Measurements from ENCODE around the gene DAP. TPM values are rescaled to one million over a fixed set of nuclear protein-coding genes. Genes with fewer than 3 reads are reported as not detected.

Gene DAP
- total RNA-seq, 2 experiments from 2014 or later = 47.8 to 50.2 TPM

DNA sequence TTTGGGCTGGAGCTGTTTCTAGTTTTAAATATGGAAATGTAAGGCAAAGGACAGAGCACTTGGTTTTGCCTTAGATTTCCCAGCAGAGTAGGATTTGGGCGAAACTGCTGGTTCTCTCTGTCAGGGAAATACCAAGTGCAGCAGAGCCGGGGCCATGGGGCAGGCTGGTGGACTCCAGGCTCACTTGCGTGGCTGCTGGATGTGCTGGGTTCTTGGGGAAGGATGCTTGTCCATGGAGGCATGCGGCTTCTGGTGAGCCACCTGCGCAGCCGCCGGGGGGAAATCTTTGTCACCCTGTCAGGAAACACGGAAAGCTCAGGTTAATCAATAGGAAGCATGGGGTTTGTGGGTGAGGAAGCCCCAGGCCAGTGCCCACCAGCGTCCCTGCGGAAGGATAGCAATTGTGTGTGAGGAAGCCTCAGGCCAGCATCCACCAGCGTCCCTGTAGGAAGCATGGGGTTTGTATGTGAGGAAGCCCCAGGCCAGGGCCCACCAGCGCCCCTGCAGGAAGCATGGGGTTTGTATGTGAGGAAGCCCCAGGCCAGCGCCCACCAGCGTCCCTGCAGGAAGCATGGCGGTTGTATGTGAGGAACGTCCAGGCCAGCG, 80.1 kb downstream of the DAP start:
- DNase-seq (no peak), ATAC-seq (ENCODE audit: low read depth) (no peak)
- Mint-ChIP-seq H3K27me3 (no peaks in the 10 kb centered on the region), H3K4me3 (no peak overlapping the region), H3K27ac (no peak overlapping the region), H3K36me3 (peaks cover 21% of the 10 kb centered on the region), H3K4me1 (no peaks in the 10 kb centered on the region), H3K9me3 (peaks cover 2% of the 10 kb centered on the region)
- POLR2A ChIA-PET = no interaction called here

DNA sequence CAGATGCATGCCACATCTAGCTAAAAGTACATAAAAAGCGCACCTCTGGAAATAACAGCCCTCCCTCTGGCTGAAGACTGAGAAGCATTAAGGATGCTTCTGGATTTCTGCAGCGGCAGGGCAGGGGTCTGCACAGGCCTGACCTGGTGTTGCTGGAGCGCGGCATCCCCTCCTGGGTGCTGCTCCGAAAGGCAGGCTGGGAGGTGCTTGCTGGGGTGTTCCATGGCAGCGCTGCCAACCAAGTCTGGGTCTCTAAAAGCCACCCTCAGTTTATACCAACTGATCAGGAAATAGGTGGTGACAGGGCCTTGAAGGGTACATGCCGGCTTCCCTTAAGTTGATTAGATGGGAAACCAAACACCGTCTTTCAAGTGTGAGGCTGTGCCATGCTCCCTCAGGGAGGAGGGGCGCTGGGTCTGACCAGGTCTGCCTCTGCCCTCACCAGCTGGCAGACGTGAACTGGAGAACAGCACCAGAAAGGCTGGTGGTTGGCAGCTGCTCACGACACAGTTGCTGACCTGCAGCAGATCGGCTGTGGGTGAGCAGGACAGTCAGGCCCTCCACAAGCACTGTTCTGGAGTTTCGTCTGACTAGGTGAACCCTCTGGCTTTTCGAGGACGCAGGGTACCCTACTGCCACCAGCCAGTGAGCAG, 81.6 kb downstream of the DAP start:
- POLR2A ChIA-PET = interaction anchor here (0.5 kb wide), 1 partner anchor 143 kb away, joined by 4 read pairs; no protein-coding TSS in a partner anchor
- Mint-ChIP-seq H3K27me3 (no peaks in the 10 kb centered on the region), H3K27ac (no peak overlapping the region), H3K9me3 (peaks cover 2% of the 10 kb centered on the region), H3K4me1 (no peaks in the 10 kb centered on the region), H3K4me3 (no peak overlapping the region), H3K36me3 (peaks cover 21% of the 10 kb centered on the region)
- ATAC-seq (ENCODE audit: low read depth) (no peak), DNase-seq (no peak)

DNA sequence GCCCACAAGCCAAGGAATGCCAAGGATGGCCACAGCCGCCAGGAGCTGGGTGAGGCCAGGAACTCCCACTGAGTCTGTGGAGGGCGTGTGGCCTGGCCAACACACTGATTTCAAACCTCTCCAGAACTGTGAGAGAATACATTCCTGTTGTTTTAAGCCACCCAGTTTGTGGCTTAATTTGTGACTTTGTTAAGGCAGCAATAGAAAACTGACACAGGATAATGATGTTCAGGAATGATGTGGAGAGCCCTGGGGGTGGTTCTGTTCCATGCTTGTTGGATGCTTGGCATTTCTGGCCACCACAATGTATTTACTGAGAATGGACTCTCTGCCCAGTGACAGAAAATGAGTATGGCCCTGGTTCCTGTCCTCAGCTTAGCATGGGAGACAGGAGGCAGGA, 82.8 kb downstream of the DAP start:
- no peak overlapping the region for H3K4me3 Mint-ChIP-seq
- H3K4me1 Mint-ChIP-seq = no peaks in the 10 kb centered on the region
- H3K27ac Mint-ChIP-seq = no peak overlapping the region
- ATAC-seq (ENCODE audit: low read depth) (no peak), DNase-seq (no peak)
- POLR2A ChIA-PET = no interaction called here
- H3K36me3 Mint-ChIP-seq = peaks cover 21% of the 10 kb centered on the region
- H3K27me3 Mint-ChIP-seq = no peaks in the 10 kb centered on the region
- peaks cover 2% of the 10 kb centered on the region for H3K9me3 Mint-ChIP-seq

DNA sequence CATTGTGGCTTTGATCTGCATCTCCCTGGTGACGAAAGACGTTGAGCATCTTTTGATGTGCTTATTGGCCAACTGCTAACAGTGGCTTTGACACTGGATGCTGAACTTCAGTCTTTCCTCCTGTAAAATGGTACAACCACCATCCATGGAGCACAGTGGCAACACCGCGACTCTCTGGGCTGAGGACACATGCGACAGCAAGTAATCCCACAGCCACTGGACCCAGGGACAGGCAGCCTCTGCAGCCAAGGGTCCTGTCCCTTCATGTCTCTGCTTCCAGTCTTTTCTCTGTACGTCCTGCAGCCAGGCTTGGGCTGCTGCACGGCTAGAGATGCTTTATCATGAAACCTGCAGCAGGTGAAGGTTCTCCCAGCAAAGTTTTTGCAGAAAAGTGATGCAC, 83.5 kb downstream of the DAP start:
- Mint-ChIP-seq H3K27me3 (no peaks in the 10 kb centered on the region), H3K27ac (no peak overlapping the region), H3K36me3 (peaks cover 21% of the 10 kb centered on the region), H3K9me3 (peaks cover 2% of the 10 kb centered on the region), H3K4me3 (no peak overlapping the region), H3K4me1 (no peaks in the 10 kb centered on the region)
- POLR2A ChIA-PET = no interaction called here
- no peak for DNase-seq
- ATAC-seq (ENCODE audit: low read depth) = no peak

DNA sequence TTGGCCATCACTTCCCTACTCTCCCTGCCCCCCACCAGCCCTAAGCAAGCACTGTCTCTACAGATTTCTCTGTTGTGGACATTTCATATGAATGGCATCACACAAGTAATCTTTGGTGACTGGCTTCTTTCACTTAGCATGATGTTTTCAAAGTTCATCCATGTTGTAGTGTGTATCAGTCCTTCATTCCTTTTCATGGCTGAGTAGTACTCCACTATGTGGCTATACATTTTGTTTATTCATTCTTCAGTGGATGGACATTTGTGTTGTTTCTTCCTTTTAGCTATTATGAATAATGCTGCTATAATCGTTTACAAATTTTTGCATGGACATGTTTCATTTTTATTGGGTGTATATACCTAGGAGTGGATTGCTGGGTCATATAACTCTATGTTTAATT, 84.1 kb downstream of the DAP start:
- Mint-ChIP-seq H3K27ac (no peak overlapping the region), H3K4me1 (no peaks in the 10 kb centered on the region), H3K9me3 (peaks cover 2% of the 10 kb centered on the region), H3K27me3 (peaks cover 3% of the 10 kb centered on the region), H3K4me3 (no peak overlapping the region), H3K36me3 (peaks cover 18% of the 10 kb centered on the region)
- ATAC-seq (ENCODE audit: low read depth) (no peak), DNase-seq (no peak)
- POLR2A ChIA-PET = no interaction called here

DNA sequence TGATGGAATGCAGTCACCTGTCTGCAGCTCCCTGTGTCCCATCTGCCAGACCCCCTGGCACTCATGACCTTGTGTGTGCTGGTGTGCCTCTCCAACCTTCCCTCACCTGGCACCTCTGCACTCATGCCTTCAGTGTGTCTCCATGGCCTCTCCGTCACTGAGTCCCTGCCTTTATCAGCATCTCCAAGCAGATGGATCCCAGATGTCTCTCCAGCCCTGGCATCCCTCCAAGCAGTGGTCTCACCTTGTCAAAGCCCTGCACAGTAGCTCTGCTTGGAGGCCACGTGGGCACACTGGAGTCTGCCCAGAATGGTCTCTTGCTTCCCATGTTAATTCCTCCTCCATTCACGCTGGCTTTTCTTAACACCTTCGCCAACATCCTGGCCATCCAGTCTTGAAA, 84.8 kb downstream of the DAP start:
- no peak overlapping the region for H3K4me3 Mint-ChIP-seq
- ATAC-seq (ENCODE audit: low read depth) (no peak), DNase-seq (no peak)
- H3K4me1 Mint-ChIP-seq = no peaks in the 10 kb centered on the region
- POLR2A ChIA-PET = no interaction called here
- peaks cover 2% of the 10 kb centered on the region for H3K9me3 Mint-ChIP-seq
- no peak overlapping the region for H3K27ac Mint-ChIP-seq
- peaks cover 18% of the 10 kb centered on the region for H3K36me3 Mint-ChIP-seq
- H3K27me3 Mint-ChIP-seq = peaks cover 3% of the 10 kb centered on the region

DNA sequence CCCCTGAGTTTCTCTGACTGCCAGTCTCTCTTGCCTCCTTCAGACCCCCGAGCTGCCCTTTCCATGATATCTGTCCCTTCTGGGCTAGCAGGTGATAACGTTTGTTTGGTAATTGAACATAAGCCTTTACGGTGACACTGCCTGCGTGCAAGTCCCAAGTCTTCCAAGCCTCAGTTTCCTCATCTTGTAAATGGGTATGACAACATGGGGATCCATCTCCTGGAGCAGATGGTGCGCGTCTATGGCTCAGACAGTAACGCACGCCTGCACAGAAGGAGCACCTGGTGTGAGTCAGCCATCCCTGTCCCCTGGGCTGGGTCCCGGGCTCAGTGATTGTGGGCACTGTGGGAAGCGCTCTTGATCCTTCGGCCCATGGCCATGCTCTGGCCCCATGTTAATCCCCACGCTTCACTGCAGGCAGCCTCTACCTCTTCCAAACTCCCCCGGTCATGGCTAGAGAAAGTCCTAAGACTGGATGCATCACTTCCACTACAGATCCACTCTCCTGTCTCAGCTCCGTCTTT, 85.8 kb downstream of the DAP start:
- POLR2A ChIA-PET = no interaction called here
- H3K27ac Mint-ChIP-seq = no peak overlapping the region
- DNase-seq = no peak
- ATAC-seq (ENCODE audit: low read depth) = no peak
- H3K4me1 Mint-ChIP-seq = peaks cover 2% of the 10 kb centered on the region
- peaks cover 3% of the 10 kb centered on the region for H3K27me3 Mint-ChIP-seq
- H3K9me3 Mint-ChIP-seq = peaks cover 2% of the 10 kb centered on the region
- peaks cover 14% of the 10 kb centered on the region for H3K36me3 Mint-ChIP-seq
- no peak overlapping the region for H3K4me3 Mint-ChIP-seq

DNA sequence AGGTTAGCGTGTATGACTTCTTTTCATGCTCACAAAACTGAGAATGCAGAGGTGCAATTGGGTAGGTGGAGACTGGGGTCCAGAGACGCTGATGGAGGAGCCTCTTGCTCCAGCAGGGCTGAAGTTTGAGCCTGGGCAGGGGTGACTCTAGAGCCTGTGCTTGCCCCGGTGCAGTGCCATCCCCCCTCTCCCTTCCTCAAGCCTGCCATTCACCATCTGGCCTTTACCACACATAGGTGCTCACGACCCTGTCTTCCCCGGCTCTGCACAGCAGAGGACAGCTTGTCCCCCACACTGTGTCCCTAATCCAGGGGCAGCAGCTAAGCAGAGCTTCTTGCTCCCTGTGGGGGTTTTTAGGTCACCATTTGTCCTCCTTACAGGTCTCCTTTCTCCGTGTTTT, 86.5 kb downstream of the DAP start:
- H3K9me3 Mint-ChIP-seq = peaks cover 2% of the 10 kb centered on the region
- H3K4me3 Mint-ChIP-seq = no peak overlapping the region
- POLR2A ChIA-PET = no interaction called here
- peaks cover 12% of the 10 kb centered on the region for H3K36me3 Mint-ChIP-seq
- DNase-seq = no peak
- ATAC-seq (ENCODE audit: low read depth) = no peak
- peaks cover 3% of the 10 kb centered on the region for H3K27me3 Mint-ChIP-seq
- H3K27ac Mint-ChIP-seq = no peak overlapping the region
- peaks cover 2% of the 10 kb centered on the region for H3K4me1 Mint-ChIP-seq

DNA sequence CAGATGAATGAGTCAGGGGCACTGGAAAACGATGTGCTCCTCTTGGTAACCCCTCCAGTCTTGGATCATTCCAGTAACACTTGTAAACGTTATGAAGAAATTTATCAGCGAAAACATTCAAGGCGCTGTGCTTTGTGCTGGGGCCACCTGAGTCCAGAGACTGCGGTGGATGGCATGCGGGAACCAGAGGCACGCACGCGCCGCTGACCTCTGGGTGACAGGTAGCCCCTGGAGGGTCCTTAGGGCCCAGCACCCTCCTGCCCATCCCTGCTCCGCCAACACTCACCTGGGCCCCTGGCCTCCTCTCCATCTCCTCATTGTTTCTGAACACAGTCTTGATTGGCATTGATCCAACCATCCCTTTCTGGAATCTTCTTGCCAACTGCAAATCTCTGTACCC, 86.9 kb downstream of the DAP start:
- Mint-ChIP-seq H3K9me3 (peaks cover 2% of the 10 kb centered on the region), H3K36me3 (peaks cover 12% of the 10 kb centered on the region), H3K27ac (no peak overlapping the region), H3K27me3 (peaks cover 3% of the 10 kb centered on the region), H3K4me1 (peaks cover 2% of the 10 kb centered on the region), H3K4me3 (no peak overlapping the region)
- ATAC-seq (ENCODE audit: low read depth) (no peak), DNase-seq (no peak)
- POLR2A ChIA-PET = no interaction called here

DNA sequence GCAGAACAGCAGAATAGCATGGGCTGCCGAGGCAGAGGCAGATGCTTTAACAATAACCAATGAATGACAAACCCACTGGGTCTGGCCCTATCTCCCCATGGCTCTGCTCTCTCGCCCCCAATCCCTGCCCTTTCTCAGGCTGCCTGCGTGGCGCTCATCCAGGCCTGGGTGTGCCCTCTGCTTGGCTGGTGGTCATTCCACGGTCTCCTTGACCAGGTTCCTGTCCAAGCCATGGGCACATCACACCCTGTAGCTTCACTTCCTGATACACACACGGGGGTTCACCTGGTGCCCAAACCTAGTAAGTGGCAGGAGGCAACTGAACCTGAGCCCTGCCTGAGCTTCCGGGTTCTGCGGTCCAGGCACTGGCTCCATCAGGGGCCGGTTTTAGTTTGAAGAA, 87.6 kb downstream of the DAP start:
- no peak for ATAC-seq (ENCODE audit: low read depth)

DNA sequence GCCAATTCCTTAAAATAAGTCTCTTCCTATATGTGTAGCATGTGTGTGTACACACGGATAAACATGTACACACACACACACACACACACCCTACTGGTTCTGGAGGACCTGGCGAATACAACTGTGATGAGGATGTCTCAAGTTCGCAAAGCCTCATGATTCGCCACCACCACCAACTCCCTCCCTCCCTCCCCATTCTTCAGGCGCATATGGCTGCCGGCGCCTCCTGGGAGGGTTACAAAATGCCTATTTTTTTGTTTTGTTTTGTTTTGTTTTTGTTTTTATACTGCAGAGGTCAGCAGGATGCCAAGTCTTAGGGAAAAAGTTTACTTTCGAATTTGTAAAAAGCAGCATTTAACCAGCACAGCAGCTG, 88.0 kb downstream of the DAP start:
- Mint-ChIP-seq H3K4me3 (no peak overlapping the region), H3K9me3 (peaks cover 2% of the 10 kb centered on the region), H3K27me3 (peaks cover 3% of the 10 kb centered on the region), H3K36me3 (peaks cover 12% of the 10 kb centered on the region), H3K4me1 (peaks cover 2% of the 10 kb centered on the region), H3K27ac (no peak overlapping the region)
- POLR2A ChIA-PET = no interaction called here
- DNase-seq = no peak
- no peak for ATAC-seq (ENCODE audit: low read depth)

More for the DNA sequence above, 87.6 kb downstream of the DAP start:
- Mint-ChIP-seq H3K4me3 (no peak overlapping the region), H3K27ac (no peak overlapping the region), H3K9me3 (peaks cover 2% of the 10 kb centered on the region), H3K4me1 (peaks cover 2% of the 10 kb centered on the region), H3K36me3 (peaks cover 12% of the 10 kb centered on the region), H3K27me3 (peaks cover 3% of the 10 kb centered on the region)
- POLR2A ChIA-PET = no interaction called here
- no peak for DNase-seq

DNA sequence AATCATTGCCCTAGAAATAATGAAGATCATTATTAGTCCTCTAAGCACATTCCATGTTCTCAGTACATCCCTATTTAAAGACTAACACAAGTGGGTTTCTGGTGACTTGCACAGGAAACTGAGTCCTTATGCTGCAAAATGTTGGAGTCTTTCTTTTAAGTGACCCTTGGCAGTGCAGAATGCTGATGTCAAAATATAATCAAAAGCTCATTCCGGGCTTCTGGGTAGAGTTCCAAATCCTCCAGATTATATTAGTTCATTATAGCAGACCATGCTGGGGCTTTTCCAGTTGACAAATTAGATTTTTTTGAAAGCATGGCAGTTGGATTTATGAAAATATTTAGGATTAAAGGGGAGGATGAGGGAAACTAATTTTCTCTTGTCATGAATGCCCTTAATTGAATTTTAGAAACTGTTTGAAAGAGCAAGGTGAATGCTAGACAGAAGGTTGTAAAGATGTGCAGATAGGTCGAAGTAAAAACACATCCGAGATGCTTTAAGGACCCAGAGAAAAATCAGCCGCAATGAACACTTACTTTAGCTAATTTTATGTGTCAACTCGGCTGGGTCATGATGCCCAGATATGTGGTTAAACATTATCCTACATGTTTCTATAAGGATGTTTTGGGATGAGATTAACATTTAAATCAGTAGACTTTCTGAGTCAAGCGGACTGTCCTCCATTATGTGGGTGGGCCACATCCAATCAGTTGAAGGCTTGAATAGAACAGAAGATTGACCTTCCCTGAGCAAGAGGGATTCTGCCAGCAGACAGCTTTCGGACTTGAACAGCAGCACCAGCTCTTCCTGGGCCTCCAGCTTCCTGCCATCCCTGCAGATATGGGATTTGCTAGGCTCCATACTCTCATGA, 88.7 kb downstream of the DAP start:
- DNase-seq (no peak), ATAC-seq (ENCODE audit: low read depth) (no peak)
- H3K36me3 Mint-ChIP-seq = peaks cover 6% of the 10 kb centered on the region
- POLR2A ChIA-PET = no interaction called here
- H3K4me1 Mint-ChIP-seq = peaks cover 2% of the 10 kb centered on the region
- no peak overlapping the region for H3K27ac Mint-ChIP-seq
- H3K9me3 Mint-ChIP-seq = peaks cover 2% of the 10 kb centered on the region
- peaks cover 3% of the 10 kb centered on the region for H3K27me3 Mint-ChIP-seq
- no peak overlapping the region for H3K4me3 Mint-ChIP-seq

DNA sequence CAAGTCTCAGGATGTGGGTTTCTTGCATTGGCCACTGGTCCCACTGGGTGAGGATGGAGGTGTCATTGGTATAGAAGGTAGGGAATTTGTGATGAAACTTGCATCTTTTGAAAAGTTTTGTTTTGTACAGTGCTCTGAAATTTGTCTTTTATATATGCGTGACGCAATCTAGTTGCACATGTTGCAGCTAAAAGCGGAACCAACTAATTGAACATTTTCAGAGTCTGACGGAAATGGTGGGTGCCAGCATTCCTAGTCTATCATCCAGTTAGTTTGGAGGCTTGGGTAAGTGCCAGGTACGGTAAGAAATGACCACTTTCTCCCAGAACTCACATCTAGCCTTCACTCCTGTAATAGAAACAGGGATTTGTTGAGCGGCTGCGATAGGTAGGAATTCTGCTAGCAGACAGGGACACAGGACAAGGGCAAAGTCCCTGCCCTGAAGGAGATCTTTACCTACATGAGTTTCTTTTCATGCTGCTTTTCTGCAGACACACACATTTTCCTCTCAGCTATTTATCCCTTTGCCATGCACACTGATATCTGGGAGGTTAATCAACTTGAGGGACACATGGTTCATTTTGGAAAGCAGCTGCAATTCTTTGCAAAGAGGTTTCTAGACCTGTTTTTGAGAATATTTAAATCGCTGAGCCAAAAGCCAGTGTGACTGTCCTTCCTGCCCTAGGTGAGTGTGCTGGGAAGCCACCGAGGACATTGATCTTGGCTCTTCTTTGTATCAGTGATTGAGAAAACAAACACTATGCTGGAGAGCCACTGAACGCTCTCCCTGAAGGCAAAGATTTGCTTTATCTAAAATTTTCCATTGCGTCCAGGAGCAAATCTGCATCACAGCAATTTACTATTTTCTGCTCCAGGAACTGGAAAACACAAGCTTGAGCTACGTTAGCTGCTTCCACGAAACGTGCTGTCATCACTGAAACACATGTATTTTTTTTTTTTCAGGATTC, 89.7 kb downstream of the DAP start:
- Mint-ChIP-seq H3K4me1 (peaks cover 2% of the 10 kb centered on the region), H3K27me3 (peaks cover 3% of the 10 kb centered on the region), H3K4me3 (no peak overlapping the region), H3K36me3 (no peaks in the 10 kb centered on the region), H3K9me3 (no peaks in the 10 kb centered on the region), H3K27ac (no peak overlapping the region)
- DNase-seq (no peak), ATAC-seq (ENCODE audit: low read depth) (no peak)
- POLR2A ChIA-PET = no interaction called here

All from activated naive CD8-positive, alpha-beta T cell treated with anti-CD3 and anti-CD28 coated beads, Interleukin-2, amount 10 ng/mL, durations not matched to agents 7 days and 5 days (primary cell).